ENCODE results near the gene TTBK1.

Gene TTBK1

GRCh38 chr6:43229803-43230620 is 13.3 kb upstream of the TTBK1 start:
- Histone ChIP-seq H3K36me3 (ENCODE audit: control insufficient read depth in 4 of 4, insufficient read depth in 4 of 4, low read length in 3 of 4) (peaks cover 0 to 12% (median 0%) of the 10 kb centered on the region in 4 experiments), H3K4me1 (ENCODE audit: control extremely low read depth in 1 of 4, control insufficient read depth in 4 of 4, insufficient read depth in 4 of 4, low read length in 3 of 4) (peaks cover 0 to 23% (median 20%) of the 10 kb centered on the region in 4 experiments), H3K9me3 (ENCODE audit: control extremely low read depth in 1 of 5, control insufficient read depth in 4 of 5, insufficient read depth in 2 of 5, low read depth in 1 of 5, low read length in 4 of 5) (no peaks in the 10 kb centered on the region), H3K27me3 (replicated peaks in 2 of 5; ENCODE audit: control insufficient read depth in 4 of 5, insufficient read depth in 5 of 5, low read length in 4 of 5) (peaks cover 0 to 2% (median 0%) of the 10 kb centered on the region in 5 experiments), H3K27ac (ENCODE audit: insufficient read depth in 1 of 2, low read depth in 1 of 2, low read length in 2 of 2, poor library complexity in 1 of 2, severe bottlenecking in 2 of 2) (no peak overlapping the region), H3K4me3 (ENCODE audit: control insufficient read depth in 1 of 7, extremely low read depth in 1 of 7, insufficient read depth in 4 of 7, low read depth in 2 of 7, low read length in 6 of 7) (peak overlapping the region in 3 of 7 experiments; percentile 64 to 85 (median 76))
- POLR2A ChIA-PET, result no interaction called here
- 81% methylated on average over 13 of the region's 17 CpGs for WGBS (ENCODE audit: insufficient coverage)
- DNase-seq, result no peak
- CTCF ChIA-PET, result interaction anchor here (0.7 to 2.2 kb wide), 16 partner anchors 8 to 223 kb away, joined by 3 to 16 read pairs (median 6); partner anchors contain the start of genes CRIP3, CUL9 and TTBK1

- Histone ChIP-seq H3K4me1 (ENCODE audit: control extremely low read depth in 1 of 4, control insufficient read depth in 4 of 4, insufficient read depth in 4 of 4, low read length in 3 of 4) (peaks cover 0 to 15% (median 13%) of the 10 kb centered on the region in 4 experiments), H3K36me3 (ENCODE audit: control insufficient read depth in 4 of 4, insufficient read depth in 4 of 4, low read length in 3 of 4) (peaks cover 0 to 6% (median 0%) of the 10 kb centered on the region in 4 experiments), H3K9me3 (ENCODE audit: control extremely low read depth in 1 of 5, control insufficient read depth in 4 of 5, insufficient read depth in 2 of 5, low read depth in 1 of 5, low read length in 4 of 5) (no peaks in the 10 kb centered on the region), H3K27me3 (replicated peaks in 2 of 5; ENCODE audit: control insufficient read depth in 4 of 5, insufficient read depth in 5 of 5, low read length in 4 of 5) (peaks cover 0 to 2% (median 0%) of the 10 kb centered on the region in 5 experiments), H3K27ac (ENCODE audit: insufficient read depth in 1 of 2, low read depth in 1 of 2, low read length in 2 of 2, poor library complexity in 1 of 2, severe bottlenecking in 2 of 2) (no peak overlapping the region), H3K4me3 (ENCODE audit: control insufficient read depth in 1 of 7, extremely low read depth in 1 of 7, insufficient read depth in 4 of 7, low read depth in 2 of 7, low read length in 6 of 7) (no peak overlapping the region)
- CTCF ChIA-PET, result interaction anchor here (1.1 to 1.8 kb wide), 4 partner anchors 10 to 58 kb away, joined by 3 to 8 read pairs (median 4); partner anchors contain the start of gene CUL9
- POLR2A ChIA-PET, result interaction anchor here (0.6 kb wide), 1 partner anchor 151 kb away, joined by 4 read pairs; no protein-coding TSS in a partner anchor
- WGBS (ENCODE audit: insufficient coverage), result 100% methylated on average over 3 of the region's 4 CpGs
- DNase-seq, result no peak
Measured at GRCh38 chr6:43231053-43231452, 12.2 kb upstream of the TTBK1 start.

GRCh38 chr6:43231735-43232450 is 11.4 kb upstream of the TTBK1 start:
- no peak for DNase-seq
- no peak overlapping the region for H3K27ac ChIP-seq (ENCODE audit: insufficient read depth in 1 of 2, low read depth in 1 of 2, low read length in 2 of 2, poor library complexity in 1 of 2, severe bottlenecking in 2 of 2)
- H3K36me3 ChIP-seq (ENCODE audit: control insufficient read depth in 4 of 4, insufficient read depth in 4 of 4, low read length in 3 of 4), result no peaks in the 10 kb centered on the region
- ChIA-PET CTCF (interaction anchor here (0.7 to 1.4 kb wide), 2 partner anchors 56 to 82 kb away, joined by 3 read pairs; no protein-coding TSS in a partner anchor), POLR2A (interaction anchor here (0.6 kb wide), 1 partner anchor 150 kb away, joined by 4 read pairs; no protein-coding TSS in a partner anchor)
- WGBS (ENCODE audit: insufficient coverage), result 81% methylated on average over 3 of the region's 3 CpGs
- peaks cover 0 to 14% (median 9%) of the 10 kb centered on the region in 4 experiments for H3K4me1 ChIP-seq (ENCODE audit: control extremely low read depth in 1 of 4, control insufficient read depth in 4 of 4, insufficient read depth in 4 of 4, low read length in 3 of 4)
- H3K9me3 ChIP-seq (ENCODE audit: control extremely low read depth in 1 of 5, control insufficient read depth in 4 of 5, insufficient read depth in 2 of 5, low read depth in 1 of 5, low read length in 4 of 5), result no peaks in the 10 kb centered on the region
- H3K27me3 ChIP-seq (replicated peaks in 2 of 5; ENCODE audit: control insufficient read depth in 4 of 5, insufficient read depth in 5 of 5, low read length in 4 of 5), result peaks cover 0 to 2% (median 0%) of the 10 kb centered on the region in 5 experiments
- no peak overlapping the region for H3K4me3 ChIP-seq (ENCODE audit: control insufficient read depth in 1 of 7, extremely low read depth in 1 of 7, insufficient read depth in 4 of 7, low read depth in 2 of 7, low read length in 6 of 7)

DNA sequence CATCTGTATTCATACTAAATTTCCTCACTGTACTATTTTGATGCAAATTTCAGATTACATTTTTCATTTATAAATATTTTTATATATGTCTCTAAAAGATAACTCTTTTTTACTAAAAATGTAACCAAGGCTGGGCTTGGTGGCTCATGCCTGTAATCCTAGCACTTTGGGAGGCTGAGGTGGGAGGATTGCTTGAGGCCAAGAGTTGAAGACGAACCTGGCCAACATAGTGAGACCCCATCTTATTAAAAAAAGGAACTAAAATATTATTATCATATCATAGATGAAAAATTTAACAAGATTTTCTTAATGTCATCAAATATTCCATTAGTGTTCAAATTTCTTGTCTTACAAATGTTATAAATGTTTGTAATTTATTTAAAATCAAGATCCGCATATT is 7.4 kb upstream of the TTBK1 start:
- Histone ChIP-seq H3K27ac (ENCODE audit: insufficient read depth in 1 of 2, low read depth in 1 of 2, low read length in 2 of 2, poor library complexity in 1 of 2, severe bottlenecking in 2 of 2) (no peak overlapping the region), H3K4me3 (ENCODE audit: control insufficient read depth in 1 of 7, extremely low read depth in 1 of 7, insufficient read depth in 4 of 7, low read depth in 2 of 7, low read length in 6 of 7) (no peak overlapping the region)

GRCh38 chr6:43239054-43239453 is 4.2 kb upstream of the TTBK1 start:
- H3K27me3 ChIP-seq (replicated peaks in 2 of 5; ENCODE audit: control insufficient read depth in 4 of 5, insufficient read depth in 5 of 5, low read length in 4 of 5), result peaks cover 7 to 51% (median 23%) of the 10 kb centered on the region in 5 experiments
- ChIA-PET CTCF (interaction anchor here (1.2 to 1.9 kb wide), 3 partner anchors 10 to 18 kb away, joined by 4 to 16 read pairs (median 7); partner anchors contain the start of gene DNPH1), POLR2A (no interaction called here)
- H3K27ac ChIP-seq (ENCODE audit: insufficient read depth in 1 of 2, low read depth in 1 of 2, low read length in 2 of 2, poor library complexity in 1 of 2, severe bottlenecking in 2 of 2), result no peak overlapping the region
- H3K36me3 ChIP-seq (ENCODE audit: control insufficient read depth in 4 of 4, insufficient read depth in 4 of 4, low read length in 3 of 4), result no peaks in the 10 kb centered on the region
- DNase-seq, result no peak
- H3K4me3 ChIP-seq (ENCODE audit: control insufficient read depth in 1 of 7, extremely low read depth in 1 of 7, insufficient read depth in 4 of 7, low read depth in 2 of 7, low read length in 6 of 7), result no peak overlapping the region
- WGBS (ENCODE audit: insufficient coverage), result no CpG with 5 or more reads among the region's 2 CpGs
- H3K4me1 ChIP-seq (ENCODE audit: control extremely low read depth in 1 of 4, control insufficient read depth in 4 of 4, insufficient read depth in 4 of 4, low read length in 3 of 4), result no peaks in the 10 kb centered on the region
- H3K9me3 ChIP-seq (ENCODE audit: control extremely low read depth in 1 of 5, control insufficient read depth in 4 of 5, insufficient read depth in 2 of 5, low read depth in 1 of 5, low read length in 4 of 5), result peaks cover 0 to 4% (median 0%) of the 10 kb centered on the region in 5 experiments

More for the DNA sequence above, 7.4 kb upstream of the TTBK1 start:
- no peaks in the 10 kb centered on the region for H3K4me1 ChIP-seq (ENCODE audit: control extremely low read depth in 1 of 4, control insufficient read depth in 4 of 4, insufficient read depth in 4 of 4, low read length in 3 of 4)
- H3K27me3 ChIP-seq (replicated peaks in 2 of 5; ENCODE audit: control insufficient read depth in 4 of 5, insufficient read depth in 5 of 5, low read length in 4 of 5), result peaks cover 3 to 20% (median 4%) of the 10 kb centered on the region in 5 experiments
- POLR2A ChIA-PET, result no interaction called here
- WGBS (ENCODE audit: insufficient coverage), result no CpG with 5 or more reads among the region's 2 CpGs
- peaks cover 0 to 4% (median 0%) of the 10 kb centered on the region in 5 experiments for H3K9me3 ChIP-seq (ENCODE audit: control extremely low read depth in 1 of 5, control insufficient read depth in 4 of 5, insufficient read depth in 2 of 5, low read depth in 1 of 5, low read length in 4 of 5)
- CTCF ChIA-PET, result interaction anchor here (0.7 kb wide), 1 partner anchor 11 kb away, joined by 3 read pairs; no protein-coding TSS in a partner anchor
- no peaks in the 10 kb centered on the region for H3K36me3 ChIP-seq (ENCODE audit: control insufficient read depth in 4 of 4, insufficient read depth in 4 of 4, low read length in 3 of 4)
- DNase-seq, result no peak

DNA sequence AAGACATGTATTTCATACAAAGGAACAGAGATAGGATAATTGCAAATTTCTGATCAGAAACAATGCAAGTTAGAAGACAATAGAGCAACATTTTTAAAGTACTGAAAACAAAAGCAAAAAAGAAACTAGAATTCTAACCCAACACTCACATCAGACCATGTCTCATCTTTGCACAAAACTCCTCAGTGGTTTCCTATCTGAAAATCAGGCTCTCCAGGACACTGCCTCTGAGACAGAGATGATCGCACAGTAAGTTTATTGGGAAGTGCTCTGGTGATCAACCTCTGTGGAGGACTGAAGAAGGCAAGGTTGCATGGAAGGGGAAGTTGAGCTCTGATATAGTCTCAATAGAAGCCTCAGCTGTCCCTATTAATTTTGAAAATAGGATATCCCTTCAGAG is 2.3 kb upstream of the TTBK1 start:
- H3K27me3 ChIP-seq (replicated peaks in 2 of 5; ENCODE audit: control insufficient read depth in 4 of 5, insufficient read depth in 5 of 5, low read length in 4 of 5), result peaks cover 7 to 70% (median 33%) of the 10 kb centered on the region in 5 experiments
- H3K36me3 ChIP-seq (ENCODE audit: control insufficient read depth in 4 of 4, insufficient read depth in 4 of 4, low read length in 3 of 4), result no peaks in the 10 kb centered on the region
- CTCF ChIA-PET, result interaction anchor here (1.3 to 2.8 kb wide), 2 partner anchors 12 to 67 kb away, joined by 3 to 12 read pairs; partner anchors contain the start of genes CRIP3 and DNPH1
- 90% methylated on average over 1 of the region's 1 CpG for WGBS (ENCODE audit: insufficient coverage)
- POLR2A ChIA-PET, result interaction anchor here (0.6 kb wide), 1 partner anchor 311 kb away, joined by 11 read pairs; no protein-coding TSS in a partner anchor
- peaks cover 0 to 4% (median 0%) of the 10 kb centered on the region in 5 experiments for H3K9me3 ChIP-seq (ENCODE audit: control extremely low read depth in 1 of 5, control insufficient read depth in 4 of 5, insufficient read depth in 2 of 5, low read depth in 1 of 5, low read length in 4 of 5)
- H3K27ac ChIP-seq (ENCODE audit: insufficient read depth in 1 of 2, low read depth in 1 of 2, low read length in 2 of 2, poor library complexity in 1 of 2, severe bottlenecking in 2 of 2), result no peak overlapping the region
- H3K4me1 ChIP-seq (ENCODE audit: control extremely low read depth in 1 of 4, control insufficient read depth in 4 of 4, insufficient read depth in 4 of 4, low read length in 3 of 4), result peaks cover 0 to 7% (median 2%) of the 10 kb centered on the region in 4 experiments
- H3K4me3 ChIP-seq (ENCODE audit: control insufficient read depth in 1 of 7, extremely low read depth in 1 of 7, insufficient read depth in 4 of 7, low read depth in 2 of 7, low read length in 6 of 7), result no peak overlapping the region
- DNase-seq, result no peak
